GM21619 (cell line): ENCODE results near the gene IFNA21.
"Not testable (repeated sequence)": the region's sequence is repeated elsewhere in the genome, so short reads cannot be mapped to it uniquely, and the experiment has no call there.

ENCODE experiments used
- ATAC-seq: cut with Tn5 transposase; IDR thresholded peaks from one replicate; pipeline ENCODE4 v1.9.1; 2021; ENCODE audit not compliant: unreplicated experiment

Gene IFNA21

GRCh38 chr9:21144603-21145002 lies 21.9 kb downstream of the IFNA21 start:
- no peak for ATAC-seq

DNA sequence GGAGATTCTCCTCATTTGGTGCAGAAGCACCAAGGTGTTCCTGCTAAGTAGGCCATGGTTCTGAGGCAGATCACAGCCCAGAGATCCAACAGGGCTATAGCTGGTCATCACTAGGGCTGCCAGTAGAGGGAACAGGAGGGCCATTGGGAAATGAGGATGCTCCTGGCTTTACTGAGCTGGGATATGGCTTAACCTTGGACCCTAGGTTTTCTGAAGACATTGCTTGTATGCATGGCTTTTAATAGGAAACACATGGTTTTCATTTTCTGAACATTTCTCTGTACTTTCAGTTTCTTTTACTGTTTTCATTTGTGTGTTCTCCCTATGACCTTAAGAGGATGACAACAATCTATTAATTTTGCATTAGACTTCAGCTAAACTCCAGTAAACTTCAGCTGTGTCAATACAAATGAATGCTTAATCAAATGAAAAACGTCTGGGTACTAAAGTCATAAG lies 25.0 kb downstream of the IFNA21 start, which contains the start of gene IFNW1:
TSS of gene IFNW1 (minus strand) at position 406 of the 456 bp plus-strand sequence. CDS start at position 144, 262 bp downstream.
- peak; percentile 59 for ATAC-seq

GRCh38 chr9:21137020-21137419 lies 29.4 kb downstream of the IFNA21 start:
- ATAC-seq, result no peak

- no peak for ATAC-seq
Measured at GRCh38 chr9:21135736-21136135, 30.7 kb downstream of the IFNA21 start.

DNA sequence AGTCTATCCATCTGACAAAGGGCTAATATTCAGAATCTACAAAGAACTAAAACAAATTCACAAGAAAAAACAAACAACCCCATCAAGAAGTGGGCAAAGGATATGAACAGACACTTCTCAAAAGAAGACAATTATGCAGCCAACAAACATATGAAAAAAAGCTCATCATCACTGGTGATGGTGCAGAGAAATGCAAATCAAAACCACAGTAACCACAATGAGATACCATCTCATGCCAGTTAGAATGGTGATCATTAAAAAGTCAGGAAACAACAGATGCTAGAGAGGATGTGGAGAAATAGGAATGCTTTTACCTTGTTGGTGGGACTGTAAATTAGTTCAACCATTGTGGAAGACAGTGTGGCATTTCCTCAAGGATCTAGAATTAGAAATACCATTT lies 38.3 kb downstream of the IFNA21 start:
- ATAC-seq, result not testable (repeated sequence)

- ATAC-seq, result peak; percentile 93
Measured at GRCh38 chr9:21121595-21122251, 44.7 kb downstream of the IFNA21 start.

DNA sequence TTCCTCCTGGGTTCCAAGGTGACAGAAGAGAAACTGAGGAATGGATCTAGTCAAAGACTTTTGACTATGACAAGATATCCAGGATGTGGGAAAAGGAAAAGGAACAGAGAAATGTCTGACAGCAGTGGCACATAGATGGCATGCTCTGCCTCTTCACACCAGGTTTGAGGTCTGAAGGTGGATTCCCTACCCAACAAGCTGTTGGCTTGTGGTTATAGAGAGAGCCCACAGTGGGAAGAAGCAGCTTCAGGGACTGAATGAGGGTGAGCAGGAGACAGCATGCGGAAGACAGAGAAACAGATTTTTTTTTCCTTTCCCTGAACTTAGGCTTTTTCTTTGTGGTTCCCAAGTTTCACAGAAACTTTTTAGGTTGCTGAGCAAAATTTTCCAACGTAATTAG lies 45.4 kb downstream of the IFNA21 start:
- ATAC-seq, result peak; percentile 44

DNA sequence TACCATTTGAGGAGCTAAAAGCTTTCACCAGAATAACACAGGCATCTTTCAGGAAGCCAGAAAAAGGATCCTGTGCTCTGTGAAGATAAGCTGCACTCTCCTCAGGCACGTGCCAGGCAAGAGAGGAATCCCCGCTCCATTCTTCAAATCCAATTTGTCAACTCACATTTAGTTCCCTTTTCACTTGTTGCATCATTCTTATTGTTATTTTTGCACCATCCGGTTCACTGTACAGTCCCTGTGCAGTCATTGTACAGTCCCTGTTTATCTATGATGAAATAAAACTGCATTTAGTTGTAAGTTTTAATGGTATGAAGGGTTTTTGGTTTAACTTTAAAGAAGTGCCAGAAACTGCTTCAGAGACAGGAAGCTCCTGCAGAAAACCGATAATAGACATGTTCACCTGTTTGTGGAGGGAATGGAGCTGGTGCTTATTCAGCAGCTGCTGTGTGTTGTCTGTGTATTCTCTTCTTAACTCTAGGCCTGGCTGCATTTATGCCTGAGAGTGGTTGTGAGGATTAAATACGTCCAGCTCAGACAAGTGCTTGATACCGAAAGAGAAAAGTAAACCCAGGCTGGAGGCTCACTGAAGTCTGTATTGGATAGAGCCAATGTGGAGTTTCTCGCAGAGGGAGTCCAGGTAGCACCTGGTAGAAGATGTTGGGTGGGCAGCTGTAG lies 47.2 kb downstream of the IFNA21 start:
- no peak for ATAC-seq
